A549 (cell line): ENCODE data around the gene KCNQ1. TPM values are rescaled to one million over a fixed set of nuclear protein-coding genes. Genes with fewer than 3 reads are reported as not detected.

ENCODE experiments used
- ATAC-seq, 2 experiments: fragments of 200-7000 bp in 1 of 2; fragments of >200 bp in 1 of 2; cut with Nextera tagmentation in 1 of 2; cut with Tn5 transposase in 1 of 2; 3 replicates each; pipeline versions ENCODE4 v1.8.0 to v1.9.1; 2018 to 2020; ENCODE audit warnings: mild to moderate bottlenecking in 1 of 2, moderate library complexity in 1 of 2
- CTCF ChIA-PET: fragments of 300-600 bp; sonication (Branson Sonifier 250); formaldehyde crosslinking; extraction: SDS; loops from one replicate; lab custom pipeline; 2021; ENCODE audit warnings: antibody characterized with exemption, inconsistent platforms; lab: Yijun Ruan, JAX
- POLR2A ChIA-PET: fragments of 350-600 bp; formaldehyde crosslinking; extraction: SDS; loops from one replicate; lab custom pipeline; 2021; ENCODE audit warnings: antibody characterized with exemption, inconsistent platforms; lab: Yijun Ruan, JAX
- DNase-seq, 2 experiments: peaks; one replicate each; pipeline versions ENCODE4 v3.0.0 to v3.0.0-alpha.2; 2011 to 2016; ENCODE audit warnings: low read depth in 1 of 2, low spot score in 1 of 2
- FAIRE-seq: peaks from 2 replicates; lab custom pipeline; 2011; peaks lifted over from hg19 to GRCh38; lab: Jason Lieb, UNC
- H3K27ac ChIP-seq, 2 experiments: fragments of >200 bp; sonication (Bioruptor Twin); formaldehyde crosslinking; 3 replicates each; pipeline ENCODE4 v1.5.1; 2016 to 2017
- H3K4me1 ChIP-seq: fragments of >200 bp; sonication (Bioruptor Twin); formaldehyde crosslinking; 3 replicates; pipeline ENCODE4 v1.6.1; 2016
- H3K4me2 ChIP-seq: fragments of >200 bp; sonication (Bioruptor Twin); formaldehyde crosslinking; 3 replicates; pipeline ENCODE4 v1.6.1; 2016
- H3K4me3 ChIP-seq: fragments of >200 bp; sonication (Bioruptor Twin); formaldehyde crosslinking; 3 replicates; pipeline ENCODE4 v1.5.1; 2016
- H3K9me3 ChIP-seq: fragments of >200 bp; sonication (Bioruptor Twin); formaldehyde crosslinking; 3 replicates; pipeline ENCODE4 v1.6.1; 2016
- BHLHE40 ChIP-seq: IDR thresholded peaks from 2 replicates; pipeline ENCODE4 v1.6.1; 2012; ENCODE audit warnings: low read depth, low read length, inconsistent platforms
- CEBPB ChIP-seq, 2 experiments: fragments of >200 bp in 1 of 2; sonication (Bioruptor Twin) in 1 of 2; formaldehyde crosslinking in 1 of 2; IDR thresholded peaks; 2 replicates each; pipeline ENCODE4 v1.6.1; 2012 to 2016
- CHD4 ChIP-seq: fragments of 200-600 bp; sonication (generic); IDR thresholded peaks from 2 replicates; pipeline ENCODE4 v1.6.1; 2016; ENCODE audit warnings: antibody characterized with exemption, mild to moderate bottlenecking, borderline replicate concordance
- CTCF ChIP-seq: fragments of >200 bp; sonication (Bioruptor Twin); formaldehyde crosslinking; IDR thresholded peaks from 3 replicates; pipeline ENCODE4 v1.5.1; 2016
- ELK1 ChIP-seq: fragments of 150-350 bp; IDR thresholded peaks from 2 replicates; pipeline ENCODE4 v1.6.1; 2014; ENCODE audit warnings: low read depth, mild to moderate bottlenecking, low read length
- ESRRA ChIP-seq: fragments of 150-350 bp; IDR thresholded peaks from 2 replicates; pipeline ENCODE4 v1.6.1; 2014; ENCODE audit warnings: mild to moderate bottlenecking, low read length, borderline replicate concordance
- FOSB ChIP-seq: fragments of 250-450 bp; sonication (Bioruptor Pico); IDR thresholded peaks from 2 replicates; pipeline ENCODE4 v1.5.0; 2020; ENCODE audit warnings: mild to moderate bottlenecking, moderate library complexity
- GATA3 ChIP-seq: IDR thresholded peaks from 2 replicates; pipeline ENCODE4 v1.6.1; 2012; ENCODE audit warnings: borderline replicate concordance
- HEYL ChIP-seq: fragments of 250-450 bp; sonication (Bioruptor Pico); IDR thresholded peaks from 2 replicates; pipeline ENCODE4 v1.8.0; 2021; ENCODE audit warnings: mild to moderate bottlenecking, moderate library complexity
- HMGXB4 ChIP-seq: fragments of 250-450 bp; sonication (Bioruptor Pico); IDR thresholded peaks from 2 replicates; pipeline ENCODE4 v1.5.0; 2021; ENCODE audit warnings: mild to moderate bottlenecking, moderate library complexity, borderline replicate concordance
- HOXB13 ChIP-seq: fragments of 250-450 bp; sonication (Bioruptor Pico); IDR thresholded peaks from 2 replicates; pipeline ENCODE4 v1.5.0; 2020; ENCODE audit warnings: low read depth, mild to moderate bottlenecking, moderate library complexity
- JUN ChIP-seq, 2 experiments: fragments of >200 bp; sonication (Bioruptor Twin); formaldehyde crosslinking; IDR thresholded peaks; 2 replicates in 1 of 2; 3 replicates in 1 of 2; pipeline ENCODE4 v1.6.1; 2016 to 2017
- KDM1A ChIP-seq: fragments of 200-600 bp; sonication (generic); IDR thresholded peaks from 2 replicates; pipeline ENCODE4 v1.6.1; 2016; ENCODE audit warnings: low read depth, mild to moderate bottlenecking
- KDM5A ChIP-seq: fragments of 200-600 bp; sonication (generic); IDR thresholded peaks from 2 replicates; pipeline ENCODE4 v1.6.1; 2016; ENCODE audit warnings: antibody characterized with exemption, mild to moderate bottlenecking
- MAFK ChIP-seq: fragments of 450-650 bp; IDR thresholded peaks from 2 replicates; pipeline ENCODE4 v1.6.1; 2014; ENCODE audit not compliant: partially characterized antibody
- NFE2L2 ChIP-seq: fragments of 150-350 bp; conservative IDR thresholded peaks from 2 replicates; pipeline ENCODE4 v1.6.1; 2014; ENCODE audit warnings: low read length
- NPAS2 ChIP-seq: fragments of 250-450 bp; sonication (Bioruptor Pico); IDR thresholded peaks from 2 replicates; pipeline ENCODE4 v1.8.0; 2022; ENCODE audit warnings: mild to moderate bottlenecking, moderate library complexity, borderline replicate concordance
- NR3C1 ChIP-seq: fragments of >200 bp; sonication (Bioruptor Twin); formaldehyde crosslinking; IDR thresholded peaks from 3 replicates; pipeline ENCODE4 v1.6.1; 2017
- PBX3 ChIP-seq: IDR thresholded peaks from 2 replicates; pipeline ENCODE4 v1.6.1; 2012
- POLR2A ChIP-seq: IDR thresholded peaks from 2 replicates; pipeline ENCODE4 v1.6.1; 2012; ENCODE audit warnings: mild to moderate bottlenecking, low read length
- RARB ChIP-seq: fragments of 250-450 bp; sonication (Bioruptor Pico); IDR thresholded peaks from 2 replicates; pipeline ENCODE4 v1.8.0; 2021; ENCODE audit warnings: mild to moderate bottlenecking, moderate library complexity
- RNF2 ChIP-seq: fragments of 200-600 bp; sonication (generic); IDR thresholded peaks from 2 replicates; pipeline ENCODE4 v1.6.1; 2016; ENCODE audit warnings: low read depth, mild to moderate bottlenecking, antibody characterized with exemption, moderate library complexity, borderline replicate concordance
- SREBF2 ChIP-seq: fragments of 450-650 bp; IDR thresholded peaks from 2 replicates; pipeline ENCODE4 v1.6.1; 2014; ENCODE audit warnings: mild to moderate bottlenecking, moderate library complexity
- TP53 ChIP-seq: fragments of 250-450 bp; sonication (Bioruptor Pico); IDR thresholded peaks from 2 replicates; pipeline ENCODE4 v1.5.0; 2021; ENCODE audit warnings: mild to moderate bottlenecking, moderate library complexity
- ZC3H11A ChIP-seq: fragments of 450-650 bp; IDR thresholded peaks from 2 replicates; pipeline ENCODE4 v1.6.1; 2014; ENCODE audit warnings: antibody characterized with exemption, mild to moderate bottlenecking
- ZSCAN20 ChIP-seq: fragments of 250-450 bp; sonication (Bioruptor Pico); IDR thresholded peaks from 2 replicates; pipeline ENCODE4 v1.8.0; 2022; ENCODE audit warnings: mild to moderate bottlenecking, moderate library complexity
- WGBS: methylation state at CpG from one replicate; pipeline ENCODE4 v1.1.6; 2017; ENCODE audit errors: missing lambda C conversion rate; 5-methylcytosine and 5-hydroxymethylcytosine counted together
- polyA plus RNA-seq, 4 experiments: library from polyadenylated mRNA; depleted of rRNA in 3 of 4; stranded (reverse); fragments of >200 nt; fragmentation: RNase III in 1 of 4; extraction: RNeasy Plus Mini Kit Qiagen cat#74134 plus additional on column Dnase treatment in 1 of 4; gene quantifications; 2 replicates in 3 of 4; 3 replicates in 1 of 4; pipeline ENCODE4 v1.2.3, GENCODE V29; 2011 to 2017

Gene KCNQ1
- polyA plus RNA-seq, 2 of the 4 experiments (the other 2 are of a cell fraction): 0.14 to 0.17 TPM

- ChIA-PET POLR2A (no interaction called here), CTCF (interaction anchor here (0.6 to 31.0 kb wide), 4 partner anchors 14 to 220 kb away, joined by 3 to 903 read pairs (median 115); partner anchors contain the start of genes C11orf21 and TSPAN32)
- H3K4me1 ChIP-seq: peaks cover 8% of the 10 kb centered on the region; the same call in 2 of the 3 replicates
- no peak overlapping the region for H3K4me3 ChIP-seq
- DNase-seq (no peak), ATAC-seq (no peak), FAIRE-seq (no peak)
- H3K9me3 ChIP-seq: no peaks in the 10 kb centered on the region
- 75% methylated on average over 14 of the region's 14 CpGs for WGBS
- H3K4me2 ChIP-seq: no peak overlapping the region
- no peak overlapping the region for H3K27ac ChIP-seq
- TF ChIP-seq NPAS2 (CRISPR knock-in tag) (no peak), ELK1 (no peak), MAFK (no peak), ZC3H11A (no peak), RNF2 (no peak), TP53 (CRISPR knock-in tag) (no peak), CEBPB (IDR thresholded peaks at IDR 0.05) (no peak), GATA3 (no peak), KDM5A (no peak), NFE2L2 (no peak), FOSB (no peak), JUN (IDR thresholded peaks at IDR 0.05) (no peak), BHLHE40 (no peak), HMGXB4 (CRISPR knock-in tag) (no peak), CTCF (no peak), ESRRA (no peak), NR3C1 (no peak), KDM1A (no peak), PBX3 (no peak)
These were observed 38.4 kb upstream of the KCNQ1 start for GRCh38 chr11:2406451-2406850.

GRCh38 chr11:2406878-2407410 lies 37.9 kb upstream of the KCNQ1 start:
- WGBS: 70% methylated on average over 4 of the region's 24 CpGs
- CTCF ChIA-PET: interaction anchor here (0.8 to 31.0 kb wide), 3 partner anchors 14 to 98 kb away, joined by 3 to 903 read pairs (median 227); partner anchors contain the start of genes C11orf21 and TSPAN32
- no peak for DNase-seq
- H3K9me3 ChIP-seq: no peaks in the 10 kb centered on the region
- no peak overlapping the region for H3K4me3 ChIP-seq
- H3K4me2 ChIP-seq: no peak overlapping the region
- TF ChIP-seq POLR2A (no peak), BHLHE40 (no peak), CHD4 (no peak), ELK1 (no peak), KDM1A (no peak), ZSCAN20 (CRISPR knock-in tag) (no peak), PBX3 (no peak), ZC3H11A (no peak), HEYL (CRISPR knock-in tag) (no peak), RARB (CRISPR knock-in tag) (no peak), HOXB13 (CRISPR knock-in tag) (no peak), SREBF2 (no peak)
- TF ChIP-seq, all 56 proteins: peak for 0
- Histone ChIP-seq H3K27ac (no peak overlapping the region), H3K4me1 (peaks cover 4% of the 10 kb centered on the region; the same call in 2 of the 3 replicates)
- ATAC-seq: no peak
- POLR2A ChIA-PET: no interaction called here
- FAIRE-seq: no peak
